ENCODE data around the gene SOWAHA. TPM values are rescaled to one million over a fixed set of nuclear protein-coding genes. Genes with fewer than 3 reads are reported as not detected.

SOWAHA gene
- total and polyA plus RNA-seq, 11 donors: 0.03 to 0.50 (median 0.24) TPM; not detected in 6

GRCh38 chr5:132785365-132785764, 27.7 kb upstream of the SOWAHA start:
- WGBS, 4 donors: 40 to 56% (median 47%) methylated on average over 5 of the region's 5 CpGs
- no peak for DNase-seq

GRCh38 chr5:132785864-132786263, 27.2 kb upstream of the SOWAHA start:
- no peak for TF ChIP-seq CTCF (IDR thresholded peaks at IDR 0.05)
- TF ChIP-seq POLR2A (IDR thresholded peaks at IDR 0.05): no peak
- no peak for DNase-seq
- H3K4me3 ChIP-seq: no peak overlapping the region

More at GRCh38 chr5:132785365-132785764, 27.7 kb upstream of the SOWAHA start:
- H3K9me3 ChIP-seq: no peaks in the 10 kb centered on the region
- intact Hi-C loops (cut with DNase I): no loop called here
- no peak overlapping the region for H3K4me3 ChIP-seq
- no peak overlapping the region for H3K27ac ChIP-seq
- peaks cover 0 to 13% (median 0%) of the 10 kb centered on the region in 12 donors for H3K4me1 ChIP-seq
- no peaks in the 10 kb centered on the region for H3K27me3 ChIP-seq
- ATAC-seq: no peak
- H3K36me3 ChIP-seq: no peaks in the 10 kb centered on the region
- no peak for TF ChIP-seq POLR2A (IDR thresholded peaks at IDR 0.05)
- no peak for TF ChIP-seq CTCF (IDR thresholded peaks at IDR 0.05)

GRCh38 chr5:132787076-132787475, 26.0 kb upstream of the SOWAHA start:
- no peak for ATAC-seq
- H3K9me3 ChIP-seq: no peaks in the 10 kb centered on the region
- H3K36me3 ChIP-seq: no peaks in the 10 kb centered on the region
- TF ChIP-seq CTCF (IDR thresholded peaks at IDR 0.05) (no peak), POLR2A (IDR thresholded peaks at IDR 0.05) (no peak)
- H3K4me1 ChIP-seq: peaks cover 0 to 9% (median 0%) of the 10 kb centered on the region in 12 donors
- no peak for DNase-seq
- H3K4me3 ChIP-seq: no peak overlapping the region
- no peaks in the 10 kb centered on the region for H3K27me3 ChIP-seq
- H3K27ac ChIP-seq: no peak overlapping the region
- 93 to 98% (median 97%) methylated on average over 1 of the region's 1 CpG for whole genome bisulfite sequencing, 4 donors
- intact Hi-C loops (cut with DNase I): no loop called here

More at GRCh38 chr5:132785864-132786263, 27.2 kb upstream of the SOWAHA start:
- no peak overlapping the region for H3K27ac ChIP-seq
- no peaks in the 10 kb centered on the region for H3K27me3 ChIP-seq
- H3K4me1 ChIP-seq: peaks cover 0 to 13% (median 0%) of the 10 kb centered on the region in 12 donors
- ATAC-seq: no peak
- no peaks in the 10 kb centered on the region for H3K36me3 ChIP-seq
- no peaks in the 10 kb centered on the region for H3K9me3 ChIP-seq
- WGBS, 4 donors: 94 to 95% (median 95%) methylated on average over 4 of the region's 4 CpGs
- intact Hi-C loops (cut with DNase I): no loop called here

GRCh38 chr5:132788508-132788907, 24.6 kb upstream of the SOWAHA start:
- no peak overlapping the region for H3K27ac ChIP-seq
- TF ChIP-seq POLR2A (IDR thresholded peaks at IDR 0.05) (no peak), CTCF (IDR thresholded peaks at IDR 0.05) (no peak)
- H3K4me3 ChIP-seq: no peak overlapping the region
- H3K4me1 ChIP-seq: peaks cover 0 to 7% (median 0%) of the 10 kb centered on the region in 12 donors
- intact Hi-C loops (cut with DNase I): no loop called here
- no peaks in the 10 kb centered on the region for H3K27me3 ChIP-seq
- WGBS, 4 donors: 89 to 100% (median 92%) methylated on average over 1 of the region's 1 CpG
- DNase-seq (no peak), ATAC-seq (no peak)
- no peaks in the 10 kb centered on the region for H3K9me3 ChIP-seq
- H3K36me3 ChIP-seq: no peaks in the 10 kb centered on the region

Measured in heart left ventricle (tissue), 16 donors.